K562 (cell line): ENCODE measurements around the gene GMPR. TPM values are rescaled to one million over a fixed set of nuclear protein-coding genes. Genes with fewer than 3 reads are reported as not detected.

Experiments used
- ATAC-seq: fragments of 200-7000 bp; cut with Tn5 transposase; 3 replicates; pipeline ENCODE4 v1.9.1; 2020; ENCODE audit warnings: moderate library complexity
- BruUV-seq: library from RNA; stranded (reverse); fragments of 400-500 nt; replicated peaks from 2 replicates; lab custom pipeline; 2021; lab: Mats Ljungman, UMichigan
- CTCF ChIA-PET: fragments of 300-600 bp; formaldehyde crosslinking; extraction: SDS; loops from one replicate; lab custom pipeline; 2021; ENCODE audit warnings: low intra/inter-chr PET ratio; lab: Yijun Ruan, JAX
- POLR2A ChIA-PET: fragments of 300-600, 350-650 bp; sonication (Branson Sonifier 250); formaldehyde crosslinking; extraction: SDS; loops from one replicate; lab custom pipeline; 2021; ENCODE audit warnings: antibody characterized with exemption, inconsistent platforms; lab: Yijun Ruan, JAX
- DNase-seq, 4 experiments: peaks; one replicate each; pipeline versions ENCODE4 v3.0.0 to v3.0.0-alpha.2; 2011 to 2018; ENCODE audit warnings: low spot score in 3 of 4, mixed read lengths in 3 of 4; ENCODE audit errors: extremely low read depth in 1 of 4
- FAIRE-seq: peaks from 2 replicates; lab custom pipeline; 2011; peaks lifted over from hg19 to GRCh38; lab: Jason Lieb, UNC
- H2AFZ ChIP-seq: 2 replicates; pipeline ENCODE4 v1.6.0; 2011; ENCODE audit warnings: low read depth, low read length, control low read depth, inconsistent platforms
- H3K27ac ChIP-seq: fragments of 200-600 bp; 3 replicates; pipeline ENCODE4 v1.8.0; 2011; ENCODE audit warnings: low read depth, mild to moderate bottlenecking, control low read depth, inconsistent platforms, low read length, moderate library complexity, mixed read lengths; ENCODE audit errors: extremely low read depth
- H3K27me3 ChIP-seq, 2 experiments: fragments of 300-600 bp in 1 of 2; 2 replicates in 1 of 2; 3 replicates in 1 of 2; pipeline versions ENCODE4 v1.6.0 to v1.8.0; 2011; ENCODE audit warnings: inconsistent platforms in 2 of 2, low read length in 2 of 2, mild to moderate bottlenecking in 1 of 2, mixed read lengths in 1 of 2, moderate library complexity in 1 of 2; ENCODE audit not compliant: control insufficient read depth in 2 of 2, insufficient read depth in 2 of 2
- H3K36me3 ChIP-seq: fragments of 300-600 bp; 3 replicates; pipeline ENCODE4 v1.8.0; 2011; ENCODE audit warnings: mild to moderate bottlenecking, low read length, inconsistent platforms; ENCODE audit not compliant: control insufficient read depth, insufficient read depth
- H3K4me1 ChIP-seq, 2 experiments: fragments of 200-600 bp in 1 of 2; replicated peaks in 1 of 2; 2 replicates in 1 of 2; 3 replicates in 1 of 2; pipeline versions ENCODE4 v1.5.1 to v1.8.0; 2011; ENCODE audit warnings: inconsistent platforms in 2 of 2, low read length in 2 of 2, mild to moderate bottlenecking in 1 of 2, mixed read lengths in 1 of 2, moderate library complexity in 1 of 2; ENCODE audit not compliant: control insufficient read depth in 2 of 2, insufficient read depth in 2 of 2
- H3K4me2 ChIP-seq: 2 replicates; pipeline ENCODE4 v1.6.1; 2011; ENCODE audit warnings: low read length, control low read depth, inconsistent platforms, mixed read lengths; ENCODE audit not compliant: insufficient read depth
- H3K4me3 ChIP-seq: fragments of 200-600 bp; sonication (generic), shearing (Covaris generic); 2 replicates; pipeline ENCODE4 v1.5.1; 2016; ENCODE audit warnings: control low read depth, inconsistent platforms
- H3K79me2 ChIP-seq: fragments of 200-600 bp; 3 replicates; pipeline ENCODE4 v1.8.0; 2011; ENCODE audit warnings: low read length, inconsistent platforms; ENCODE audit not compliant: control insufficient read depth, insufficient read depth
- H3K9ac ChIP-seq, 2 experiments: 2 replicates each; pipeline versions ENCODE4 v1.6.0 to v1.6.1; 2011; ENCODE audit warnings: low read depth in 2 of 2, low read length in 2 of 2, control low read depth in 1 of 2, inconsistent platforms in 1 of 2, mild to moderate bottlenecking in 1 of 2, mixed read lengths in 1 of 2; ENCODE audit not compliant: insufficient read depth in 1 of 2
- H3K9me1 ChIP-seq: one replicate; pipeline ENCODE4 v1.6.0; 2011; ENCODE audit warnings: inconsistent platforms, mild to moderate bottlenecking, low read length, moderate library complexity; ENCODE audit not compliant: control insufficient read depth, insufficient read depth
- H3K9me3 ChIP-seq: replicated peaks from 2 replicates; pipeline ENCODE4 v1.5.1; 2011; ENCODE audit warnings: low read depth, low read length, inconsistent platforms; ENCODE audit not compliant: control insufficient read depth, insufficient read depth
- H4K20me1 ChIP-seq: replicated peaks from 2 replicates; pipeline ENCODE4 v1.6.1; 2011; ENCODE audit warnings: low read length, inconsistent platforms, mixed read lengths; ENCODE audit not compliant: control insufficient read depth, insufficient read depth
- CBX5 ChIP-seq: IDR thresholded peaks from 2 replicates; pipeline ENCODE4 v1.6.1; 2014; ENCODE audit warnings: low read depth, borderline replicate concordance
- WGBS: fragments of 100-300 bp; shearing (Covaris generic); methylation state at CpG from one replicate; pipeline ENCODE4 v1.1.6; 2016; ENCODE audit warnings: low coverage, mixed read lengths; ENCODE audit not compliant: insufficient coverage; ENCODE audit errors: missing lambda C conversion rate; 5-methylcytosine and 5-hydroxymethylcytosine counted together
- in situ Hi-C: fragments of 300-500 bp; cut with MboI; formaldehyde crosslinking; loops from 4 replicates; pipeline ENCODE4 v1.15.0; 2018; ENCODE audit warnings: inconsistent platforms, mixed read lengths
- intact Hi-C: fragments of 100-400 bp; cut with micrococcal nuclease; formaldehyde crosslinking; loops from 2 replicates; pipeline ENCODE4 v1.14.2; 2022
- polyA plus RNA-seq, 8 experiments: library from polyadenylated mRNA; depleted of rRNA in 4 of 8; stranded (reverse) in 5 of 8; unstranded in 3 of 8; fragments of >200 nt; fragmentation: Nextera tagmentation in 2 of 8; fragmentation: Illumina TruSeq in 1 of 8; extraction: Ambion mirVana in 2 of 8; extraction: Trizol in 1 of 8; gene quantifications; 2 replicates each; pipeline versions ENCODE4 v1.2.1 to v1.2.3, GENCODE V29; 2011 to 2014; ENCODE audit warnings: inconsistent platforms in 1 of 8, missing spikeins in 1 of 8
- total RNA-seq, 7 experiments: library from RNA; depleted of rRNA in 6 of 7; stranded (reverse); fragments of >200 nt in 6 of 7; fragmentation: Illumina TruSeq in 2 of 7; extraction: Trizol in 2 of 7; gene quantifications; 2 replicates each; pipeline versions ENCODE4 v1.2.1 to v1.2.3, GENCODE V29; 2011 to 2021; ENCODE audit warnings: low replicate concordance in 1 of 7
- TF ChIP-seq, protein P1 (sequence below): fragments of 200-600 bp; sonication (generic); IDR thresholded peaks from one replicate; pipeline ENCODE4 v1.6.1; 2012; ENCODE audit warnings: mild to moderate bottlenecking, low read depth, low read length, inconsistent platforms

The GMPR gene
- total and polyA plus RNA-seq, 9 of the 15 experiments (the other 6 are each of a cell fraction or from before 2014, with no cell fraction given), result 34.6 to 83.7 (median 49.8) TPM

DNA sequence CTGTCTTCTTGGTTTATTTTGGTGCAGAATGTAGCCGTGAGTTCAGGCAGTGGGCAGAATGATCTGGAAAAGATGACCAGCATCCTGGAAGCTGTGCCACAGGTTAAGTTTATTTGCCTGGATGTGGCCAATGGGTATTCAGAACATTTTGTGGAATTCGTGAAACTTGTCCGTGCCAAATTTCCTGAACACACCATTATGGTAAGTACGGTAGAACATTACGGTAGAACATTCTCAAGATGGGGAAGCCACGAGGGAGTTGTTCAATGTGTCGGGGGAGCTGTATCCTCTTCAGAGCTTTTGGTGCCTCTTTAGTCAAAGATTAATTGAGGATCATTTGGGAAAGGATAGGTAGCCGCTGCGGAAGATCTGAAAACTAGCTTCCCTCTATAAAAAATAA lies 16.1 kb downstream of the GMPR start:
- POLR2A ChIA-PET, result interaction anchor here (7.6 kb wide), 1 partner anchor 12 kb away, joined by 97 read pairs; no protein-coding TSS in a partner anchor
- no TSS peak for BruUV-seq
- WGBS, result 94% methylated on average over 9 of the region's 9 CpGs

More for the DNA sequence above, 16.1 kb downstream of the GMPR start:
- Histone ChIP-seq H3K27ac (no peak overlapping the region), H3K4me3 (no peak overlapping the region), H3K79me2 (no peaks in the 10 kb centered on the region), H3K9me3 (no peaks in the 10 kb centered on the region), H3K9ac (no peak overlapping the region), H3K27me3 (no peaks in the 10 kb centered on the region), H3K36me3 (peaks cover 86% of the 10 kb centered on the region), H3K4me1 (peaks cover 5 to 21% of the 10 kb centered on the region in 2 experiments; a peak in 4 of 5 replicates), H4K20me1 (0 out of 2 replicates have a peak, but pooled peaks cover 3% of the 10 kb centered on the region), H3K9me1 (no peaks in the 10 kb centered on the region), H2AFZ (no peak overlapping the region), H3K4me2 (no peak overlapping the region)
- in situ Hi-C loops (no loop called here), intact Hi-C loops (no loop called here)
- FAIRE-seq (no peak), ATAC-seq (no peak), DNase-seq (no peak)
- CTCF ChIA-PET, result no interaction called here
- no peak for TF ChIP-seq CBX5
- TF ChIP-seq, protein P1, sequence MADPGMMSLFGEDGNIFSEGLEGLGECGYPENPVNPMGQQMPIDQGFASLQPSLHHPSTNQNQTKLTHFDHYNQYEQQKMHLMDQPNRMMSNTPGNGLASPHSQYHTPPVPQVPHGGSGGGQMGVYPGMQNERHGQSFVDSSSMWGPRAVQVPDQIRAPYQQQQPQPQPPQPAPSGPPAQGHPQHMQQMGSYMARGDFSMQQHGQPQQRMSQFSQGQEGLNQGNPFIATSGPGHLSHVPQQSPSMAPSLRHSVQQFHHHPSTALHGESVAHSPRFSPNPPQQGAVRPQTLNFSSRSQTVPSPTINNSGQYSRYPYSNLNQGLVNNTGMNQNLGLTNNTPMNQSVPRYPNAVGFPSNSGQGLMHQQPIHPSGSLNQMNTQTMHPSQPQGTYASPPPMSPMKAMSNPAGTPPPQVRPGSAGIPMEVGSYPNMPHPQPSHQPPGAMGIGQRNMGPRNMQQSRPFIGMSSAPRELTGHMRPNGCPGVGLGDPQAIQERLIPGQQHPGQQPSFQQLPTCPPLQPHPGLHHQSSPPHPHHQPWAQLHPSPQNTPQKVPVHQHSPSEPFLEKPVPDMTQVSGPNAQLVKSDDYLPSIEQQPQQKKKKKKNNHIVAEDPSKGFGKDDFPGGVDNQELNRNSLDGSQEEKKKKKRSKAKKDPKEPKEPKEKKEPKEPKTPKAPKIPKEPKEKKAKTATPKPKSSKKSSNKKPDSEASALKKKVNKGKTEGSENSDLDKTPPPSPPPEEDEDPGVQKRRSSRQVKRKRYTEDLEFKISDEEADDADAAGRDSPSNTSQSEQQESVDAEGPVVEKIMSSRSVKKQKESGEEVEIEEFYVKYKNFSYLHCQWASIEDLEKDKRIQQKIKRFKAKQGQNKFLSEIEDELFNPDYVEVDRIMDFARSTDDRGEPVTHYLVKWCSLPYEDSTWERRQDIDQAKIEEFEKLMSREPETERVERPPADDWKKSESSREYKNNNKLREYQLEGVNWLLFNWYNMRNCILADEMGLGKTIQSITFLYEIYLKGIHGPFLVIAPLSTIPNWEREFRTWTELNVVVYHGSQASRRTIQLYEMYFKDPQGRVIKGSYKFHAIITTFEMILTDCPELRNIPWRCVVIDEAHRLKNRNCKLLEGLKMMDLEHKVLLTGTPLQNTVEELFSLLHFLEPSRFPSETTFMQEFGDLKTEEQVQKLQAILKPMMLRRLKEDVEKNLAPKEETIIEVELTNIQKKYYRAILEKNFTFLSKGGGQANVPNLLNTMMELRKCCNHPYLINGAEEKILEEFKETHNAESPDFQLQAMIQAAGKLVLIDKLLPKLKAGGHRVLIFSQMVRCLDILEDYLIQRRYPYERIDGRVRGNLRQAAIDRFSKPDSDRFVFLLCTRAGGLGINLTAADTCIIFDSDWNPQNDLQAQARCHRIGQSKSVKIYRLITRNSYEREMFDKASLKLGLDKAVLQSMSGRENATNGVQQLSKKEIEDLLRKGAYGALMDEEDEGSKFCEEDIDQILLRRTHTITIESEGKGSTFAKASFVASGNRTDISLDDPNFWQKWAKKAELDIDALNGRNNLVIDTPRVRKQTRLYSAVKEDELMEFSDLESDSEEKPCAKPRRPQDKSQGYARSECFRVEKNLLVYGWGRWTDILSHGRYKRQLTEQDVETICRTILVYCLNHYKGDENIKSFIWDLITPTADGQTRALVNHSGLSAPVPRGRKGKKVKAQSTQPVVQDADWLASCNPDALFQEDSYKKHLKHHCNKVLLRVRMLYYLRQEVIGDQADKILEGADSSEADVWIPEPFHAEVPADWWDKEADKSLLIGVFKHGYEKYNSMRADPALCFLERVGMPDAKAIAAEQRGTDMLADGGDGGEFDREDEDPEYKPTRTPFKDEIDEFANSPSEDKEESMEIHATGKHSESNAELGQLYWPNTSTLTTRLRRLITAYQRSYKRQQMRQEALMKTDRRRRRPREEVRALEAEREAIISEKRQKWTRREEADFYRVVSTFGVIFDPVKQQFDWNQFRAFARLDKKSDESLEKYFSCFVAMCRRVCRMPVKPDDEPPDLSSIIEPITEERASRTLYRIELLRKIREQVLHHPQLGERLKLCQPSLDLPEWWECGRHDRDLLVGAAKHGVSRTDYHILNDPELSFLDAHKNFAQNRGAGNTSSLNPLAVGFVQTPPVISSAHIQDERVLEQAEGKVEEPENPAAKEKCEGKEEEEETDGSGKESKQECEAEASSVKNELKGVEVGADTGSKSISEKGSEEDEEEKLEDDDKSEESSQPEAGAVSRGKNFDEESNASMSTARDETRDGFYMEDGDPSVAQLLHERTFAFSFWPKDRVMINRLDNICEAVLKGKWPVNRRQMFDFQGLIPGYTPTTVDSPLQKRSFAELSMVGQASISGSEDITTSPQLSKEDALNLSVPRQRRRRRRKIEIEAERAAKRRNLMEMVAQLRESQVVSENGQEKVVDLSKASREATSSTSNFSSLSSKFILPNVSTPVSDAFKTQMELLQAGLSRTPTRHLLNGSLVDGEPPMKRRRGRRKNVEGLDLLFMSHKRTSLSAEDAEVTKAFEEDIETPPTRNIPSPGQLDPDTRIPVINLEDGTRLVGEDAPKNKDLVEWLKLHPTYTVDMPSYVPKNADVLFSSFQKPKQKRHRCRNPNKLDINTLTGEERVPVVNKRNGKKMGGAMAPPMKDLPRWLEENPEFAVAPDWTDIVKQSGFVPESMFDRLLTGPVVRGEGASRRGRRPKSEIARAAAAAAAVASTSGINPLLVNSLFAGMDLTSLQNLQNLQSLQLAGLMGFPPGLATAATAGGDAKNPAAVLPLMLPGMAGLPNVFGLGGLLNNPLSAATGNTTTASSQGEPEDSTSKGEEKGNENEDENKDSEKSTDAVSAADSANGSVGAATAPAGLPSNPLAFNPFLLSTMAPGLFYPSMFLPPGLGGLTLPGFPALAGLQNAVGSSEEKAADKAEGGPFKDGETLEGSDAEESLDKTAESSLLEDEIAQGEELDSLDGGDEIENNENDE, result peak; percentile 89
